Middle frontal gyrus (tissue), 1 donor: ENCODE measurements around the gene CAP2.

Experiments used
- DNase-seq: peaks from one replicate; pipeline ENCODE4 v3.0.0-alpha.2; 2015; ENCODE audit warnings: low spot score; ENCODE audit errors: extremely low spot score

Gene CAP2

DNA sequence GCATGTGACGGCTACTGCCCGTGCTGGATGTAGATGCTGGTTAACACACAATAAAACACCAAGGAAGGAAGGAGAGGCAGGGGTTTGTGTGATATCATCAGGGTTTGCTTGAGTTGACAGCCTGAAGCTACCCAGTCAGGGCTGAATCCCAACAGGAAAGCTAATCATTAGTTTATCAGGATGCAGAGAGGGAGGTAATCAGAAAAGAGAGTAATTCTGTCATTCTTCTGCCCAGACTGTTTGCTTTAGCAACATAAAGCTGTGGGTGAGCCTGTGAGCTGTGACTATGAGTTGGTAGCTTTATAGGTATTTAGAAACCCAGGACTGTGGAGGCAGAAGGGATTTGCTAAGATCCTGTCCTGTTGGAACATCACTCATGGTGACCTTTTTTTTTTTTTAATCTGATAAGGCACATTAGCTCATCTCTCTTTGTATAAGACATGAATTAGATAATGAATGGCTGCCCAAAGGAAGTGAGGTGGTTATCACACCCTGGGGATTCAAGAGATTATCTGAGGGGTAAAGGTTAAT is 79.3 kb downstream of the CAP2 start:
- no peak for DNase-seq

DNA sequence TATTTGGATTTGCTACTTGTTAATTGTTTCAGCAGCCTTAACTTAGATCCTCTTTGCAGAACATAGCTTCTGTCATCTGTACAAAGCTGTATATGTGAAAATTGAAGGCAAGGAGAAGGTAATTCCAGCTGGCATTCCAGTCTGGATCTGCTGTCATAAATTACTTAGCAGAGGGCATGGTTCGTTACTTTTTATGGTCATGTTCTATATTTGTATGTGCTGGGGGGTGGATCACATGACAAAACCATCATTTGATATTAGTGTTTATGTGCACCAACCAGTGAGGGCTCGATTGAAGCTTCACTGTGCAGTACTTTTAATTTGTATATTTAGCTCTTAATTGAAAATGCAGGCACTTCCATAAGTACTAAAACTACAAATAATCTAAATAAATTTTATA is 80.2 kb downstream of the CAP2 start:
- DNase-seq, result no peak

DNA sequence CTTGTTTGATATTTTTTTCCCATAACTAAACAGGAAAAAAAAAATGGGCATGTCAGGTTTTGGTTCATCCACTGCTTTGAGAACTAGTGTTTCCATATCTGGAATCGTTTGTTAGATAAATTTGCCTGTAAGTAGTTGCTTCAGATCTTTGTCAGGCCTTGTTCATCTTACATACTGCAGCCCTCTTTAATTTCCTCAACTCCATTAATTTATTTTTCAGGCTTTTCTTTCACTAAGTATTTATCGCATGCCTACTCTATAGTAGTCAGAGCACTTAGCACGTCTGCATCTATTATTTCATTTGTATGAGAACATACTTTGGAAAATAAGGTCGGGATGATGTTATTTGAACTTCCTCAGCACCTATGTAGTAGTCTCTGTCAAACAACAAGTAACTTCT is 80.9 kb downstream of the CAP2 start:
- no peak for DNase-seq

DNA sequence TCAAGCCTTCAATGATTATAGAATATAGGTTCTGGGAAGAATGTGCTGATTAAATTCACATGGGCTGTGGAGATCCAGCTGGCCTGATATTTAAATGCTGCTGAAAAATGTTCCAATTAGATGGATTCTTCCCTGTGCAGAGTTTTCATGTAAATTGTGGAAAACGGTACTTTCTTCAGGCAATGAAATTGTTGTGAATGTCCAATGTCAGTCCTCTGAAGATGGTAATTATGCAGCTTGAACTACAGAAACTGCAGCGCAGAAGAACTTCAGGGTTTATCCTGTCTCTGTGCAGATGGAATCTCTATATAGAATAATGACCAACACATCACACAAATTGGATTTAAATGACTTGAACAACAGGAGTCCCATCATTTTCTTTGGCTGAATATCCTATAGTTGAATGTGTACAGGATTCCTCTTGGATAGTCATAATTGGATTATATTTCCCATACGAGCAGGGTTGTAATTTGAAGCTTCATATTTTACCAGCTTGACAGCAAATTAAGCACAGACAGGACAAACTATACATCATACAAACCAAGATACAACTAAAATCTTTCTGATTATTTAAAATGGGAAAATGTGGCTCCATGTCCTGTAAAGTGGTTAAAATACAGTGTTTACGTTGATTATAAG is 82.3 kb downstream of the CAP2 start:
- DNase-seq, result no peak

DNA sequence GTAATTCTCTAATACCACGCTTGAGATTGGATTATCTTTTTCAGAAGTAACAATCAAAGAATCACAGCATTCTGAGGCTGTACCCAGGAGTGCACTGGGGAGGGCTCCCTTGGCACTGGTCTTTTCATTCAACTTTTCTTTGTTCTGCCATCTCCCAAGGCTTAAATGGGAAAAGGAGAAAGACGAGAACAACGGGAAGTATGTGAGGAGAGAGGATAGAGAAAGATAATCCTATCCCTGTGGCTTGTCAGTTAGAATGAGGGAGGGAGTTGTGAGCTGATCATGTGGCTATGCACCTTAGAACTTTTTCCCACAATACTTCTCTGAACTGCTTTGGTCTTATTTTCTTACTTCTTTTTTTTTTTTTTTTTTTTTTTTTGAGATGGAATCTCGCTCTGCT is 83.1 kb downstream of the CAP2 start:
- no peak for DNase-seq

DNA sequence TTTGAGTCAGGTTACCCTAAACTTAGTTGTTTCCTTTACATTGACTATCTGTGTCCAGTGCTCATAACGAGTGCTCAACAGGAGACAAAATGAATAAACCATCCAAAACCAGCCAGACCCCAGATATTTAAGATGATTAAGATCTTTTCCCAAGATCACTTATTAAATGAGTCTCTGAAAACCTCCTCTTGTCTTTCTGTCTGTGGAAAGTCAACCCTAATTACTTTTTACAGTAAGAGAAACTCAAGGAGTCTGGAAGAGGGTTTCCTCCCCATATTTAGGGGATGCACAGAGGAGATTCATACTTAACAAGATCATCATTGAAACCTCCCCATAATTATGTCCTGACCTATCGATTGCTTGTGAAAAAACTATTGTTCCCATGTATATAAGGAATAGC is 84.0 kb downstream of the CAP2 start:
- DNase-seq, result no peak

DNA sequence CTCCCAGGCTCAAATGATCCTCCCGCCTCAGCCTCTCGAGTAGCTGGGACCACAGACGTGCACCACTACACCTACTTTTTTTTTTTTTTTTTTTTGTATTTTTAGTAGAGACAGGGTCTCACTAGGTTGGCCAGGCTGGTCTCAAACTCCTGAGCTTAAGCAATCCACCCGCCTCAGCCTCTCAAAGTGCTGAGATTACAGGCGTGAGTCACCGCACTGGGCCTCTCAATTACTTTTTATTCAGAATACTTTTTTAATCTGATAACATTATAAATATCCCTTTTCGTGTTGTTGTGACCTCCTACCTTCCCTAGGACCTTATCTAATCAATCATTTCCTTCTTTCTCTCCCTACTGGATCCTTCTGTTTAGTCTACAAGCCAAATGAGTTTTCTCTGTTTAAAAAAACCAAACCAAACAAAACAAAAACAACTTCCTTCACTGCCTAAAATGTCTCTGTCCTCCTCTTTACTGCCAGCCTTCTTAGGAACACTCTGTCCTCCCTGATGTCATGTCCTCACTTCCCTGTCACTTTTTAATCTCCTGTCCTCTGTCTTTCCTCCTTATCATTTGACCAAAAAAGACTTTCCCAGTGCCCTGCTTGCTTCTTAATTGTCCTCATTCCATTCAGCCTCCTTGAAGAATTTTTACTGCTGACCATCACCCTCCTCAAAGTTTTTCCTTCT is 85.0 kb downstream of the CAP2 start:
- no peak for DNase-seq

DNA sequence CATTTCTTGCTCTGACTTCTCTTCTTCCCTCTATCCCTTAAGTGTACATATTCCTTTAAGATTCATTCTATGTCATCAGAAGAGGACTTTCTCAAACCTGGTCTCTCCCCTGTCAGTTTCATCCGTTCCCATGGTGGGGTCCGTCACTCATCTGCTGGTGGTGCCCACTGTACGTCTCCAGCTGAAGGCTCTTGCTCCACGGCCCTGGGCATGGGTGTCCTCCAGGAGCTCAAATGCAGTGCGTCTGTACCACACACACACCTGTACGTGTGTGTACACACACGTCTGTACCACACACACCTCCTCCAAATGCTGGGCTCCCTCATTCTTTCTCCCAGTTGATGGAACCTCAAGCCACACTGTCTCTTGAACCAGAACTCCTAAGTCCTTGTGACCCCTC is 85.6 kb downstream of the CAP2 start:
- no peak for DNase-seq

DNA sequence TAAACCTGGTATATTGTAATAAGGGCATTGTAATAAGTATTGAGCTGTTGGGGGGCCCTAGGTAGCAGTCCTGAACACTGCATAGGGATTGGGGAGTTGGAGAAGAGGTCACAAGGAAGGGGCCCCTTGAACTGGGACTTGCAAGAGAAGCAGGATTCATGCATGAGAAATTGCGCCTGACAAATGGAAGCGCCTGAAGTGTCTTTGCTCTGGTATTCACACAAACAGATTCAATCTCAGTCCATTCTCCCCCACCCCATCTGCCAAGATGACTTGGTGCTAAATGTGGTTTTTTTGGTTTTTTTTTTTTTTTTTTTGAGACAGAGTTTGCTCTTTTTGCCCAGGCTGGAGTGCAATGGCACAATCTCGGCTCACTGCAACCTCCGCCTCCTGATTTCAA is 87.1 kb downstream of the CAP2 start:
- no peak for DNase-seq

DNA sequence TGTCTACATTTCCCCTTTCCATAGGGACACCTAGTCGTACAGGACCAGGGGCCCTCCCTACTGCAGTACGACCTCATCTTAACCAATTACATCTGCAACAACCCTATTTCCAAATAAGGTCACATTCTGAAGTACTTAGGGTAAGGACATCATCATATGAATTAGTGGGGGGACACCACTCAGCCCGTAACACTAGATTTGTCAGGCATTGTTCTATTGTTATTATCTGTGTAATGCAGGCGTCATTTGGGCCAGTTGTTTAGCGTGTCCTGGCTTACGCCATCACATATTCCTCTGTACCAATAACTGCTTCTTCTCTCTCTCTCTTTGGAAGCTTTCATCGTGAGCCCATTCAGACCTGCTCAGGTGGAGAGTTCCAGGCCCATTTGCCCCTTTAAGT is 89.3 kb downstream of the CAP2 start:
- no peak for DNase-seq

DNA sequence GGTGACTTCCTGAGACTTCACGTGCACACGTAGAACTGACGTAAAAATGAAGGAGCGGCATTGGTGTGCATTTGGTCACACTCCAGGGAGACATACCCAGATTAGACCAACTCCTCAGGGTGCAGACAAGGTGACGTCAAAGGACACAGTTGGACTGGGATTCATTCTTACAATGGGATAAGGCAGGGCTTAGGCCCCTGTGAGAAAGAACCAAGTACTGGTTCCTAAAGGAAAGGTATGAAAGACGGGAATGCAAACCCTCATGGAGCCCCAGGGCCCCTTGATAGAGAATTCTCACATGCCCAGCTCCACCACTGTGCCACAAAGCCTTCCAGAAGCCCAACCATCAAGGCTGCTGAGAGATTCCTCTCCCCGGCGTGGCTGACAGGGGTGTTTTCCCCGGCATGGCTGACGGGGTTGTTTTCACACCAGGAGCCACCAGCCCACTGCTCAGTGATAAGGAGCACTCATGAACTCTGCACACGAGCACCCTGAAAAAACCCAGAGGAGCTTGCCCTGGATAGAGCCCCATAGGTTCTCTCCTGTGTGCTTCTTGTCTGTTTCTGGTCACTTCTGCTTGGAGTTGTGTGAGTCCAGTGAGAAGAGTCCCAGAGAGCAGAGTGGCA is 90.1 kb downstream of the CAP2 start:
- no peak for DNase-seq

DNA sequence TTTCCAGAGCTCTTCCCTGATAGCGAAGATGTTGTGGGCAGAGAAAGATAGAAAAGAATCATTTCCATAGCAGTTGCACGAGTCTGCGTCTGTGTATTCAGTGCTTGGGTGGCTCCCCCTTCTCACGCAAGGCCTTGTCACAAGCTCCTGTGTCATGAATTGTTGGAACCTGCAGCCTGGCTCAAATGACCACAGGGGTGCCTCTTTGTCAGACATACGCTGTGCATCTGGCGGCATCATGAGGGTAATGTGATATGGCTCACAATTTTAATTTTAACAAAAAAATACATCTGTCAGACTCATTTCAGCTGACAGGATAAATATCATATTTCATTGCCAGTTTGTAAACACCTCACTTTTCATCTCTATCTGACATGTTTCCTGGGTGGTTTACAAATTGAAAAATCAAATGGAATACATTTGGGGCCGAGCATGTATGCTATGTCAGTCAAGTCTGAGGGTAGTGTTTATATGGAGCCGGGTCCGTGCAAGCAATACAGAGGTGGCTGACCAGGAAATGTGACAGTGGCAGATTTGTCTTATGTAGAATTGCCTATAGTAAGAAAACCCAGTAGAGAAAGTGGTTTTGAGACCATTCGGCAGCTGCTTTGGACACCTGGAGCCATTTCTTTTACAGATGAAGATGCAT is 90.9 kb downstream of the CAP2 start:
- DNase-seq, result no peak

DNA sequence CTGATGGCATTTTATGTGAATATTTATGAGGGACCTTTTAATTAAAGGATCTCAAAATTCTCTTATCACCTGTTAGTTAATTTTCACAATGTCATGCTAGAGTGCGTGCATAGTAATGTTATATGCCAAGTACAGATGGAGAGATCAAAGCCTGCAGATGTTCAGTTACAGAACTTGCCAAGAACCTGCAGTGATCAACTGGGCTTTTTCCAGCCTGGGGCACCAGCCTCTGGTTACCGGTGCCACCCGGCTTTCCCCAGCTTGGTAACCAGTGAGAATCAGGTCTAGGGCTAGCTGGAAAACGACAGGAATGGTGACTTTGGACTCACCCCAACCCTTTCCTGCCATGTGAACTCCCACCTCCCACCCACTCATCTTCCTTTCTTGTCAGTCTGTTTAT is 91.8 kb downstream of the CAP2 start:
- DNase-seq, result no peak

DNA sequence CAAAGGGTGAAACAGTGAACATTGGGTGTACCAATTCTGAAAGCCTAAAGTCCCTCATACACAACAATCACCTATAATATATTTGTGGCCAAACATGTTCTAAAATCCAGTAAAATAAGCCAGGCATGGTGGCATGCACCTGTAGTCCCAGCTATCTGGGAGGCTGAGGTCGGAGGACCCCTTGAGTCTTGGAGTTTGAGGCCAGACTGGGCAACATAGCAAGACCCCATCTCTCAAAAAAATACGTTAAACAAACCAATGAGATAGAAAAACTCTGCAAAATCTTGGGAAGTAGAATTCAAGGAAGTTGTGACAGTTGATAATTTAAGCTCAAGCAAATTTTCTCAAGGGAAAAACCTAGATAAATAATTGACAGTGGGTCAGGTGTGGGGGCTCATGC is 92.6 kb downstream of the CAP2 start:
- DNase-seq, result no peak

DNA sequence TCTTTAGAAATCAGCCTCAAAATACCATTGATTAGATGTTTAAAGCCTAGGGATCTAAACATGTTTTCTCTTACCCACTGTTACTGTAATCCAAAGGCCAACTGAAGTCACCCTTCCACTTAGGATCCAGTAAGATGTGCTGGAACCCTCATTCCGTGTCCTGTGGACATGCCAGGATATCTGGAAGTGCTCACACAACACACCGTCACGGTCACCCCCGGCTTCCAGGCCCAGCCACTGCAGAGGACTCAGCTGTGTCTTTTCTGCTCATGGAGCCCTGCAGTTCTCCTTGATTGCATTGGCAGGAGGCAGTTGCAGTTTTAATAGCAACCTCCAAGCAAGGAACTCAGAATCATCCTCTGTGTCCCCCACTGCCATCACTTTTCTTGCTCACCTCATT is 93.3 kb downstream of the CAP2 start:
- DNase-seq, result no peak

DNA sequence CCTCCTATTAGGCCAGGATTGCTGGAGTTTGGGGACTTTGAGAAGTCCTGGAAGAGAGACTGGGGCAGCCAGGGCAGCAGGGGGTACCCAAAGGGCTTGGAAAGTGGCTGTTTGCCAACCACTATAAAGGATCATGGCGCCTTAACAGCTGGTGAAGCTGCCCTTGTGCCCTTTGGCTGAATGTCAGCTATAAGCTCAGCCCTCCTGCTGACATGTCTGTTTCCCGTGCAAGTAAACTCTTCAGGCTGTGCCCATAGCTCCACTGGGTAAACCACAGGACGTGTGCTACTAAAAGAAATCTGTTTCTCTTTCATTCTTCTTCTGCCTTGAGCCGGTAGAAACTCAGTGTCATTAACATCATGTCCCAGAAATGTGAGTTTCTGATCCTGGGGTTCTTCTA is 97.3 kb downstream of the CAP2 start:
- no peak for DNase-seq

DNA sequence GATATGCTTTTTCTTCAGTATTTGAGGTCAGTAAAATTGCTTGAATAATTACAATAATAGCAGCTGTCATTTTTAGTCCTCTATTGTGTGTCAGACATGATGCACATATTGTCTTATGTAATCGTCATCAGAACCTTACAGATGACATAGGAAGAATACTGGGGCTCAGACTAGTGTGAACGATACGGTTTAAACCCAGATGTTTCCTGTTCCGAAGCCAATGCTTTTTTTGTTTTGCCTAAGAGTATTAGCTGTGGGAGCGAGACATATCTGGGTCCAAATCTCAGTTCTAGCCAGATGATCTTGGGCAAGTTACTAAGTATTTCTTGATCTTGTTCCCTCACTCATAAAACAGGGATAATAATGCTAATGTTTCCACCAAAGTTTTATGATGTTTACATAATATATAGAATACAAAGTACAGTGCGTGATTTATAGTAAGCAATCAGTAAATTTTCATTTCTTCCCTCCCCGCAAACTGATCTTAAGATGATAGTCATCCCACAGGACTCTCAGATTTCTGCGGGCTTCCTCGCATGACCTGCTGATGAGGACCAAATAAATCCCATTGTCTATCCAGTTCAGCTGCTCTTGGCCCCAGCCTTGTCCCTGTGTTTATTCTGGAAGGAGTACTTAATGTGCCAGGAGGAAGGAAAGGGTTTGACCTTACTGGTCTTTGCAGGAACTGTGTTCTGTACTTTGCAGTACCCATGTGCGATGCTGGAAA is 98.2 kb downstream of the CAP2 start:
- no peak for DNase-seq

DNA sequence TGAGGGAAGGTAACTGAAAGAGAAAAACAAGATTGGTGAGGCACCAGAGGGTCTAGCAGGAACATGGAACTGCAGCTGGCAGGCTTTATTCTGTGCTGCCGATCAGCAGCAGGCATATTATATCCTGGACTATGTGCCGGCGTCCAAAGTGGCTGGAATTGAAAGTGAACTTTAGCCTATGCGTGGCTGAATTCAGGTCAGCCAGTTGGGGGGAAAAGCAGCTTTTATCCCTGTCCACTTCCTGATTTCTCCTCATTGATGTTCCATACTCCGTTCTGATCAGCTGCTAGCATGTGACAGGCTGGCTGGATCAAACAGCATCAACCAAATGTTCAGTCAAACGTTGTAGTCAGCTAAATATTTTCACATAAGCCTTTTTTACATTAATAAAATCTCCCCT is 99.0 kb downstream of the CAP2 start:
- no peak for DNase-seq

DNA sequence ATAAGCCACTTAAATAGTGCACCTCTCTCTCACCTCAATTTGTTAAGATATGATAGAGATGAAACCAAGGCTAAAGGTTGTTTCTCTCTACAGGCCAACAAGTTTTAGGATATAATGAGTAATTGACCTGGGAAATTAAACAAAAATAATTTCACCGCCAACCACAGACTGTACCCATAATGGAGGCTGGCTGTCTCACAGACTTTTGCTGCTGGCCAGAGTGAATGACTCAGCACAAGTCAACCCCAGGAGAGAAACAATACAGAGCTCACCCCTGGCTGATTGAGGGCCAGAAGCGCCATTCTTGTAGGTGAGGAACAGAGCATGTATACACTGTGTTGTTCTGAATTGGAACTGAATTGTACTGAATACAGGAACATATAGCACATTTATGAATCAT is 99.9 kb downstream of the CAP2 start:
- DNase-seq, result no peak

DNA sequence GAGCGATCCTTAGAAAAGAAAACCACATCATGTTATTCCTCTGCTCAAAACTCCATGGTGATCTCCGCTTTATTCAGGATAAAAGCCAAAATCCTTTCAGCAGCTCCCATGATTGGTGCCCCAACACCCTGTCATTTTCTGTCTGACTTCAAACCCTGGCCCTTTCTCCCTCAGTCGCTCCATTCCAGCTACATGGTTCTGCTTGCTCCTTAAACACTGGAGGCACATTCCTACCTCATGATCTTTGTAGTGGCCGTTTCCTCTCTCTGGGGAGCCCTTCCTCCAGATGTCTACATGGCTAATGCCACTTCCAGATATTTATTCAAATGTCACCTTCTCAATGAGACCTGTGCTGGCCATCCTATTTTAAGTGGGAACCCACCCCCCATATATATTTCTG is 100.8 kb downstream of the CAP2 start:
- DNase-seq, result no peak

DNA sequence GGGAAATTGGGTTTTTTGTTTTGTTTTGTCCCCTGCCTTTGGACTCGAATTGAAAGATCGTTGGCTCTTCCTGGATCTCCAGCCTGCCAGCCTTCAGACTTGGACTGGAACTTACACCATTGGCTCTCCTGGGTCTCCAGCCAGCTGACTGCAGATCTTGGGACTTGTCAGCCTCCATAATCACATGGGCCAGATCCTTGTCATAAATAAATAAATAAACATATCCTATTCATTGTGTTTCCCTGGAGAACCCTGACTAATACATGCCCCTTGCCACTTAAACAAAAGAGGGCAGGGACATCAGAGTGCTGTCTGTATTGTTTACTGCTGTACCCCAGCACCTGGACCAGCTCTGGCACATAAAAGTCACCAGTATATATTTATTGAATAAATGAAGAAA is 101.5 kb downstream of the CAP2 start:
- DNase-seq, result no peak
